Measurements from ENCODE around the gene TJP3.

TJP3 gene

DNA sequence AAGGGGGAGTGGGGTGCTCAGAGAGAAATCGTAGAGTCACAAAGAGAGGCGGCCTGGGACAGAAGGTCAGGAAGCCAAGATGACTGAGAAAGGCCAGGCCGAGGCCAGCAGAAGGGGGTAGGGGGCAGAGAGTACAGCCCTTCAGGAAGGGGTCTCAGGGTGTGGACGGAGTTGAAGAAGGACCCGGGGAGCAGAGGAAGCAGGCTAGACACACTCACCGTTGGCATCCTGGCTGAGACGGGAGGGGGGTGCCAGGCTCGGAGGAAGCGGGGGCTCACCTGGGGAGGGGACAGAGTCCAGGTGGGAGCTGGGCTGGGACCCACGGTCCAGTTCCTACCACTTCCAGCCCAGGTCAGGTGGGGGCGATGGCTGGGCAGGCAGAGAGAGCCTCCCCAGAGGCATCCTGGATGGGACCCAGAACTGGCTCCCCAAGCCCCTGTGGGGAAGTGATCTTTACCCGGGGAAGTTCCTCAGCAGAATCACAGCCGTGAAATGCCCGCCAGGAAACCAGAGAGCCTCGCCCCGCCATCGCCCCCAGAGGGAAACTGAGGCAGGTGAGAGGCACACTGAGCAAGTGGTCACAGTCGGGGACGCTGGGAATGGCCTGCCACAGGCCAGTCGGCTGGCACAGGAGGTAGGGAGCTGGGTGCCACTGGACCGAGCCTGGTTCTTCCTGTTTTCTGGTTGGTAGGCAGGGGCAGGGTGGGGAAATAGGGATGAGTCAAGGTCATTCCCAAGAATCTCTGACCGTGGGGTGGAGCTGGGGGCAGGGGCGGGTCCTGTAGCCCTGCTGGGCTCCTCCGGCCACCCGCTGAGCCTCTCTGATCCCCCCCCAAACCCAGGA lies 76.6 kb downstream of the TJP3 start:
- DNase-seq = peak in 1 of 2 donors; percentile 94

DNA sequence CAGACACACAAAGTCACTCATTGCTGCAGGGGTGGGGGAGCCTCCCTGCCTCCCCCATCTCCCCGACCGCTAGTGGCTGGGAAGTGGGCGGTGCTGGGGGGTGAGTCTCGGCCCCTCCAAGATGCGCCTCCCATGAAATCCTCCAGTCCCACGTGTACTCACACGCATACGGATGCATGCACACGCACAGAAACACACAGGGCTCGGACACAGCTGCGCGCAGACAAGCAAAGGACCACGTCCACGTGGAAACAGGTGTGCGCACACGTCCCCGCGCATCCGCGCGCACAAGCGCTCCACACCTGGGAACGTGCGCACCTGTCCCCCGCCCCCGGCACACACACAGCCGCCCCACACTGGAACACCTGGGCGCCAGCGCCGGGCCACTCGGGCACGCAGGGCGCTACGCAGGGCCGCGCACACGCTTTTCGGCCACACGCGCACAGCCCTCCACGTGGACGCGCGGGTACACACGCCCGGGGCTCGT lies 77.3 kb downstream of the TJP3 start:
- peak in 1 of 2 donors; percentile 81 for DNase-seq

GRCh38 chr19:3785938-3786824 lies 78.0 kb downstream of the TJP3 start, which contains the start of gene MATK:
Gene MATK (minus strand): TSS chr19:3786381. CDS start chr19:3785135, 1,246 bp downstream.
- DNase-seq = peak; percentile 63 to 84

GRCh38 chr19:3788996-3789778 lies 81.0 kb downstream of the TJP3 start:
- no peak for DNase-seq

GRCh38 chr19:3790209-3790734 lies 82.1 kb downstream of the TJP3 start:
- DNase-seq = no peak

GRCh38 chr19:3790941-3791340 lies 82.8 kb downstream of the TJP3 start:
- DNase-seq = no peak

GRCh38 chr19:3792114-3792513 lies 83.9 kb downstream of the TJP3 start:
- DNase-seq = no peak

- no peak for DNase-seq
Observed at GRCh38 chr19:3793799-3794198, 85.6 kb downstream of the TJP3 start.

DNA sequence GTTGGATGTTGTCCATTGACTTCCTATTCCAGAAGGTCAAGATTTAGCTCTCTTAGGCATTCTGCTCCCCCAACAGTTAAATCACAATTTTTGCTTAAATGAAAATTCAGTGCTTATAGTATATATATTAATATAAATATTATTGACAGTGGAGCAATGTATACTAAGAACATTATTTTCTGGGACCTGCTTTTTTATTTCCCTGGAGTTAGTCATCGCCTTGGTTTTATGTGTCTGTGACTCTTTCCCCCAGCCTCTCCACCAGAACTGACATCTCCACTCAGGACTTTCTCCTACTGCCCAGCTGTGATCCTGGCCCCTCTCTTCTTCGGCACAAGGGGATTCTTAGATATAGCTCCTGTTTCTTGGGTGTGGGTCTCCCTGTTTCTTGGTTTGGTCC lies 88.2 kb downstream of the TJP3 start:
- no peak for DNase-seq

GRCh38 chr19:3798137-3798536 lies 90.0 kb downstream of the TJP3 start:
- no peak for DNase-seq
